GM21423 (cell line): ENCODE results near the gene ATP2A2.
"Not testable (repeated sequence)": the region's sequence is repeated elsewhere in the genome, so short reads cannot be mapped to it uniquely, and the experiment has no call there.

Source experiments
- ATAC-seq: cut with Tn5 transposase; IDR thresholded peaks from one replicate; pipeline ENCODE4 v1.9.1; 2021; ENCODE audit warnings: mild to moderate bottlenecking, moderate library complexity; ENCODE audit not compliant: unreplicated experiment

ATP2A2 gene

DNA sequence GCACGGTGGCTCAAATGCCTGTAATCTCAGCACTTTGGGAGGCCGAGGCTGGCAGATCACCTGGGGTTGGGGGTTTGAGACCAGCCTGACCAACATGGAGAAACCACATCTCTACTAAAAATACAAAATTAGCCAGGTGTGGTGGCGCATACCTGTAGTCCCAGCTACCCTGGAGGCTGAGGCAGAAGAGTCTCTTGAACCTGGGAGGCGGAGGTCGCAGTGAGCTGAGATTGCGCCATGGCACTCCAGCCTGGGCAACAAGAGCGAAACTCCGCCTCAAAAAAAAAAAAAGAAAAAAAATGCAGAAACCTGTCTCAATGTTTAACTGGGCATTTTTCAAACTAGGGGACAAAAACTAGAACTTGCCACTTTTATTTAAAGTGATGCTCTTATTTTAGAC is 59.2 kb downstream of the ATP2A2 start:
- not testable (repeated sequence) for ATAC-seq

GRCh38 chr12:110340706-110341105 is 59.7 kb downstream of the ATP2A2 start:
- no peak for ATAC-seq

DNA sequence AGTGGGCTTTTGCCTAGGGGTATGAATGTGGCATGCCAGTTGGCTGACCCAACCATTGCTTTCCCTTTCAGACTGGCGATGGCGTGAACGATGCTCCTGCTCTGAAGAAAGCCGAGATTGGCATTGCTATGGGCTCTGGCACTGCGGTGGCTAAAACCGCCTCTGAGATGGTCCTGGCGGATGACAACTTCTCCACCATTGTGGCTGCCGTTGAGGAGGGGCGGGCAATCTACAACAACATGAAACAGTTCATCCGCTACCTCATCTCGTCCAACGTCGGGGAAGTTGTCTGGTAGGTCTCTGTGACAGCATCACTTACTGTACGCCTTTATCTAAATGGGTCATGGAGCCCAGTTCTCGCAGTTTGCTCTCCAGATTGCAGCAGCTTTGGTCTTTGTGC is 61.1 kb downstream of the ATP2A2 start:
- ATAC-seq: no peak

DNA sequence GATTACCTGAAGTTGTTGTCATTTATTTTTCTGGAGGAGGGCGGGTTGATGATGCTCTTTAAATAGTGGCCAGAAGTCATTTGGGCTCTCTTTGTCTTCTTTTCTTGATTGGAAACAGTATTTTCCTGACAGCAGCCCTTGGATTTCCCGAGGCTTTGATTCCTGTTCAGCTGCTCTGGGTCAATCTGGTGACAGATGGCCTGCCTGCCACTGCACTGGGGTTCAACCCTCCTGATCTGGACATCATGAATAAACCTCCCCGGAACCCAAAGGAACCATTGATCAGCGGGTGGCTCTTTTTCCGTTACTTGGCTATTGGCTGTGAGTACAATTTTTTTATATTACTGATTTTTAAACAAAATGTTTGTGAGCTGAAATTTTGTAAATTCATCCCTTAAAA is 62.1 kb downstream of the ATP2A2 start:
- no peak for ATAC-seq

- no peak for ATAC-seq
These were observed 62.9 kb downstream of the ATP2A2 start for GRCh38 chr12:110343736-110344555.

DNA sequence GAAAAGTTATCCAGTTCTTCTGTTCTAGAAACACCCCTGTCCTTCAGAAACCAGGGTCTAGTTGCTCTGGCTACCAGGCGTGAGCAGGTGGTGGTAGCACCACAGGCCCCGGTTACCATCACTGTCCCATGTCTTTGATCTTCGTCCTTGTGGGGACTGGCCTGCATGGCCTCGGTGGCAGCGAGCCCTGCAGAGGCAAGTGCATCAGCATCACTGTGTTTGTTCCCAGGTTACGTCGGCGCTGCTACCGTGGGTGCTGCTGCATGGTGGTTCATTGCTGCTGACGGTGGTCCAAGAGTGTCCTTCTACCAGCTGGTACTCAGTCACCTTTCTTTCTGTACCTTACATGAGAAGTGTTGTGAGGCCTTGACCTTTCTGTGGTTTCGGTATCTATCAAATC is 63.6 kb downstream of the ATP2A2 start:
- ATAC-seq: no peak

DNA sequence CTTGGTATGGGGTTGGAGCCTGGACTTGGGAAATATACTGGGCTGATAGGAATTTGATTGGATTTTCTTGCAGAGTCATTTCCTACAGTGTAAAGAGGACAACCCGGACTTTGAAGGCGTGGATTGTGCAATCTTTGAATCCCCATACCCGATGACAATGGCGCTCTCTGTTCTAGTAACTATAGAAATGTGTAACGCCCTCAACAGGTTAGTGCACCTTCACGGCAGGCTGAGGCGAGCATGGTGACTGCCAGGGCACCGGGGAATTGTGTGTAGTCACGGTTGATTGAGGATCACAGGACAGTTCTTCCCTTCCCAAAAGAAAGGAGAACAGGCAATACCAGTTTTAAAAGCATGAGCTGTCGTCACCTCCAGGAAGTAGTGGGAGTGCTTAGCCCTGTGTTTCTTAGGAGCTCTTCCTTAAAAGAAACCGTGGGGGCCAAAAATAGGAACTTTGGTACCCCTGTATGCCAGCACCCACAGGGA is 64.2 kb downstream of the ATP2A2 start:
- no peak for ATAC-seq

- ATAC-seq: no peak
These were observed 64.9 kb downstream of the ATP2A2 start for GRCh38 chr12:110345963-110346362.

DNA sequence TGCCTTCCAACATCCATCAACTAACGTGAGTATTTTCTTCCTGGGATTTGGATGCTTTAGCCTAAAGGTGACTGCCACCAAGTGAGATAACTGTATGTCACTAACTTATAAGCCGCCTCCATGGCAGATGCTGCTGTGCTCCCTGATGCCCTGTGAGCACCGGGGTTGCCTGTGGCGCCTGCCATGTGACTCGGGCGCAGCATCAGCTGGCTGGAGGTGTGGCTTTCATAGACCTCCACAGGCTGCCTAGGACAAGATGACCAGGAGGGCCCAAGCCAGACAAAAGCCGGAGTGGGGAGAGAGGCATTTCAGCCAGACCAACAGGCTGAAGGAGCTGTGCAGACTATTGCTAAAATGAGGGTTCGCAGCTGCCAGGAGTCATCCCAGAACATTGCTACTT is 66.7 kb downstream of the ATP2A2 start:
- ATAC-seq: no peak

DNA sequence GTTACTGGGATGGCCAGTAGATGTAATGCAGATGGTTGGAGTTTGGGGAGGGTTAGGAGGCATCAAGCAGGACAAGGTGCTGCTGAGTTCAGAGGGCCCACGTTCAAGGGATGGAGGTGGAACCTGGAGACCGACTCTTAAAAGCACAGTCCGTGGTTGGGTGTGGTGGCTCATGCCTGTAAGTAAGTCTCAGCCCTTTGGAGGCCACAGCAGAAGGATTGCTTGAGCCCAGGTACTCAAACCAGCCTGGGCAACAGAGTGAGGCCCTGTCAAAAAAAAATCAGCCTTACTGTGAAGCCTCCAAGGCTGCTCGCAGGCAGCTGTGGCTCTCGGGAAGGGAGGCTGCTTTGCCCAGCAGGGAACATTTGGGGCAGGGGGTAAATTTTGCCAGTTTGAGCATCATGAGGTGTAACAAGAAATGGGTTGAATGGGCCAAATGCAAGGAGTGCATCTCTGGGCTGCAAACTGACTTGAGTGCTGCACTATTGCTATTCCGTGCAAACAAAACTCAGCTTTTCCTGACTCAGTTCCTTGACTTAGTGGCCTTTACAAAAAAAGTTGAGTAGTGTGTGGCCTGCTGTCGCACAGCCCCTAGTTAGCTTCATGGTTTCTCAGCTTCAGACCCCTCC is 67.5 kb downstream of the ATP2A2 start:
- ATAC-seq: no peak

- ATAC-seq: no peak
These were observed 68.0 kb downstream of the ATP2A2 start for GRCh38 chr12:110349096-110349495.

- peak; percentile 57 for ATAC-seq
These were observed 68.6 kb downstream of the ATP2A2 start for GRCh38 chr12:110349514-110350151.

GRCh38 chr12:110351119-110351518 is 70.1 kb downstream of the ATP2A2 start:
- no peak for ATAC-seq

GRCh38 chr12:110352401-110352800 is 71.4 kb downstream of the ATP2A2 start:
- no peak for ATAC-seq

DNA sequence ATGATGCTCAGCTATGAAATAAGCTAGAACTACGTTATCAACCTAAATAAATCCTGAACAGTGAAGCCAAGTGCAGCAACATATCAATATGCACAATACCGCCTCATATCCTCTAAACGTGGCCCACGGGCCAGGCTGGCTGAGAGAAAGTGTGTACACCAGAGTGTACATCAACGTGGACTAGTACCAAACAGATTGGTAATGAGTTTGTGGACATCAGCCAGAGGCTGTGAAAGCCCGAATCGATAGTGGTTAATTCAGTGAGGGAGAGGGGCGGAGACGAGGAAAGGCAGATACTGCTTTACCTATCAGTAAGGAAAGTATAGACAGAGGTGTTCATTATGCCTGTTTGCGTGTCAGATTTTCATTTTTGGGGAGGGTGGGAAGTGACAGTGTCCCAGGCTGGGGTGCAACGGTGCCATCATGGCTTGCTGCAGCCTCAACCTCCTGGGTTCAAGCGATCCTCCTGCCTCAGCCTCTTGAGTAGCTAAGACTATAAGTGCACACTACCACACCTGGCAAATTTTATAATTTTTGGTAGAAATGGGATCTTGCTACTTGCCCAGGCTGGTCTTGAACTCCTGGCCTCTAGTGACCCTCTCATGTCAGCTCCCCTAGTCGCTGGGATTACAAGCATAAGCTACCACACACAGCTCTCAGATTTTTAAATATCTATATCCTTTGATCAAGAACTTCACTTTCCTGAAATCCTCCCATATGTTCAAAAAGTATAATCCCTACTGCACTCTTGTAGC is 72.3 kb downstream of the ATP2A2 start:
- ATAC-seq: no peak

DNA sequence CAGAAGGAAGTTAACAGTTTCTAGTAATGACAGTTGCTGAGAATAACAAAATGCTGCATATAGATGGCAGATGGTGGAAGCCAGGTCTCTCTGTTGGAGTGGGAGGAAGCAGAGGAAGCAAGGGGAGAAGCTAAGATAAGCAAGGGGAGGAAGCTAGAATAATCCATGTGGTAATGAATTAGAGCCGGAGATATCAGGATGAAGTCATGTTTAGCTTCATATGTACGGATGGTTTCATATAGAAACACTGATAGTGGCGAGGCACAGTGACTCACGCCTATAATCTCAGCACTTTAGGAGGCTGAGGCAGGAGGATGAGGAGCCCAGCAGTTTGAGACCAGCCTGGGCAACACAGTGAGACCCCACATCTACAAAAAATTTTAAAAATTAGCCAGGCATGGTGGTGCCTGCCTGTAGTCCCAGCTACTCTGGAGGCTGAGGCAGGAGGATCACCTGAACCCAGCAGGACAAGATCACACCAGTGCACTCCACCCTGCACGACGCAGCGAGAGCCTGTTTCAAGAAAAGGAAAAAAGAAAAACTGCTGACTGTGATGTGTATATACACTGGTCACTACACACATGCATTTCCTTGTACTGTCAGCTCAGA is 73.2 kb downstream of the ATP2A2 start:
- ATAC-seq: no peak

DNA sequence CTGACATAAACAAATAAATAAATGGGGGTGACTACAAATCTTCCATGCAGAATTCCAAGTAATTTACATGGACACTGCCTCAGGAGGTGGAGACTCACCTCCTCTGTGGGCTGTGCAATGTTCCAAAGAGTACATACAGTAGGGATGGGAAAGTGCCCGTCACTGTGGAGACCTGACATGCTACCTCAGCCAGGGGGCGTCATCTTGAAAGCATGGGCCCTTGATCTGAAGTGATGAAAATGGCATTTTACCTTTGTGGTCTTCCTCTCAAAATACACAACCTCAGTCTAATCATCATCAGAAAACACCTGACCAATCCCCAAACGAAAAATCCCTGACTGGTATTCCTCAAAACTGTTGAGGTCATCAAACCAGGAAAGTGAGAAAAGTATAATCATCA is 74.0 kb downstream of the ATP2A2 start:
- no peak for ATAC-seq

DNA sequence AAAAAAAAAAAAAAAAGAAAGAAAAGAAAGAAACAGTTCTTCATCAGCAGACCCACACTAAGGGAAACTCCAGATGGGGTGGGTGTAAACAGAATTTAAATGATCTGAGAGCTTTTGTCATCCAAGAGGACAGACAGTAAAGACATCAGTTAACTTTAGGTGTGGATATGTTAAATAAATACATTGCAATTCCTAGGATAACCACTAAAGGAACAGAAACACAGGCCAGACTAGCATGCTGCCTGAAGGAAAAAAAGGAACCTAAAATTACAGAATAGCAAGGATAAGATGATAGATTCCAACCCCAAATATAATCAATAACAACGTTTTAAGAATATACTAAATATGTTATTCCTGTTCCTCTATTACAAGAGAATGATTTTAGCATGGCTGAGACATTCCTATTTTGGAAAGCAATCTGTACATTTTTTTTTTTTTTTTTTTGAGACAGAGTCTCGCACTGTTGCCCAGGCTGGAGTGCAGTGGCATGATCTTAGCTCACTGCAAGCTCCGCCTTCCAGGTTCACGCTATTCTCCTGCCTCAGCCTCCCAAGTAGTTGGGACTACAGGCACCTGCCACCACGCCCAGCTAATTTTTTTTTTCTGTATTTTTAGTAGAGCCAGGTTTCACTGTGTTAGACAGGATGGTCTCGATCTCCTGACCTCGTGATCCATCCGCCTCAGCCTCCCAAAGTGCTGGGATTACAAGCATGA is 77.5 kb downstream of the ATP2A2 start:
- ATAC-seq: not testable (repeated sequence)

- ATAC-seq: no peak
These were observed 80.2 kb downstream of the ATP2A2 start for GRCh38 chr12:110361216-110361615.
